Tibial nerve (tissue), 4 donors: Measurements from ENCODE around the gene ERG. TPM values are rescaled to one million over a fixed set of nuclear protein-coding genes. Genes with fewer than 3 reads are reported as not detected.

Source experiments
- DNase-seq, 2 donors: peaks; one replicate each; pipeline ENCODE4 v3.0.0-alpha.2; 2019; ENCODE audit warnings: low spot score in 2 of 2
- H3K27ac ChIP-seq, 4 donors: fragments of 200-600 bp; sonication (generic) in 3 of 4; one replicate each; pipeline ENCODE4 v1.5.1; 2017 to 2019; ENCODE audit warnings: mild to moderate bottlenecking in 1 of 4
- H3K27me3 ChIP-seq, 2 donors: fragments of 200-600 bp; sonication (generic) in 1 of 2; one replicate each; pipeline versions ENCODE4 v1.5.1 to v1.6.0; 2017 to 2019
- H3K36me3 ChIP-seq, 3 donors: fragments of 200-600 bp; sonication (generic); one replicate each; pipeline ENCODE4 v1.5.1; 2018 to 2019
- H3K4me1 ChIP-seq, 4 donors: fragments of 200-600 bp; sonication (generic) in 3 of 4; one replicate each; pipeline ENCODE4 v1.5.1; 2017 to 2019
- H3K4me3 ChIP-seq, 4 donors: fragments of 200-600 bp; sonication (generic) in 3 of 4; one replicate each; pipeline ENCODE4 v1.5.1; 2017 to 2019; ENCODE audit warnings: mild to moderate bottlenecking in 1 of 4, moderate library complexity in 1 of 4
- H3K9me3 ChIP-seq, 4 donors: fragments of 200-600 bp; sonication (generic) in 3 of 4; one replicate each; pipeline ENCODE4 v1.5.1; 2017 to 2019
- EP300 ChIP-seq, 2 donors: sonication (generic); formaldehyde crosslinking; IDR thresholded peaks; one replicate each; pipeline ENCODE4 v1.6.1; 2017; ENCODE audit warnings: antibody characterized with exemption in 2 of 2, mild to moderate bottlenecking in 1 of 2
- POLR2A ChIP-seq, 2 donors: fragments of 450-650 bp; IDR thresholded peaks; one replicate each; pipeline ENCODE4 v1.6.1; 2017; ENCODE audit warnings: antibody characterized with exemption in 2 of 2, mild to moderate bottlenecking in 2 of 2, moderate library complexity in 2 of 2
- WGBS, 2 donors: methylation state at CpG; one replicate each; pipeline ENCODE4 v1.1.5; 2018; 5-methylcytosine and 5-hydroxymethylcytosine counted together
- total RNA-seq, 4 donors: library from RNA; depleted of rRNA; stranded (reverse); fragments of >200 nt; gene quantifications; one replicate each; pipeline ENCODE4 v1.1.0, GENCODE V29; 2016
- TF ChIP-seq, protein P1 (sequence below), 5 experiments: fragments of 200-600 bp in 3 of 5; fragments of 450-650 bp in 2 of 5; sonication (generic) in 3 of 5; IDR thresholded peaks; one replicate each; pipeline ENCODE4 v1.5.1; 2016 to 2019; ENCODE audit warnings: antibody characterized with exemption in 5 of 5, mild to moderate bottlenecking in 3 of 5, moderate library complexity in 2 of 5

The ERG gene
- total RNA-seq, 4 donors from 2014 or later = 5.9 to 20.4 (median 17.6) TPM

GRCh38 chr21:38384675-38385426 is 113.4 kb downstream of the ERG start:
- 17 to 34% methylated on average over 8 of the region's 8 CpGs for WGBS, 2 donors
- no peak overlapping the region for H3K27ac ChIP-seq

GRCh38 chr21:38384238-38384560 is 114.1 kb downstream of the ERG start:
- DNase-seq = no peak
- H3K36me3 ChIP-seq = no peaks in the 10 kb centered on the region
- H3K9me3 ChIP-seq = no peaks in the 10 kb centered on the region
- H3K4me1 ChIP-seq = peaks cover 0 to 29% (median 0%) of the 10 kb centered on the region in 4 donors
- TF ChIP-seq POLR2A (IDR thresholded peaks at IDR 0.05) (no peak), EP300 (IDR thresholded peaks at IDR 0.05) (no peak)
- TF ChIP-seq, protein P1, sequence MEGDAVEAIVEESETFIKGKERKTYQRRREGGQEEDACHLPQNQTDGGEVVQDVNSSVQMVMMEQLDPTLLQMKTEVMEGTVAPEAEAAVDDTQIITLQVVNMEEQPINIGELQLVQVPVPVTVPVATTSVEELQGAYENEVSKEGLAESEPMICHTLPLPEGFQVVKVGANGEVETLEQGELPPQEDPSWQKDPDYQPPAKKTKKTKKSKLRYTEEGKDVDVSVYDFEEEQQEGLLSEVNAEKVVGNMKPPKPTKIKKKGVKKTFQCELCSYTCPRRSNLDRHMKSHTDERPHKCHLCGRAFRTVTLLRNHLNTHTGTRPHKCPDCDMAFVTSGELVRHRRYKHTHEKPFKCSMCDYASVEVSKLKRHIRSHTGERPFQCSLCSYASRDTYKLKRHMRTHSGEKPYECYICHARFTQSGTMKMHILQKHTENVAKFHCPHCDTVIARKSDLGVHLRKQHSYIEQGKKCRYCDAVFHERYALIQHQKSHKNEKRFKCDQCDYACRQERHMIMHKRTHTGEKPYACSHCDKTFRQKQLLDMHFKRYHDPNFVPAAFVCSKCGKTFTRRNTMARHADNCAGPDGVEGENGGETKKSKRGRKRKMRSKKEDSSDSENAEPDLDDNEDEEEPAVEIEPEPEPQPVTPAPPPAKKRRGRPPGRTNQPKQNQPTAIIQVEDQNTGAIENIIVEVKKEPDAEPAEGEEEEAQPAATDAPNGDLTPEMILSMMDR (IDR thresholded peaks at IDR 0.05) = no peak
- WGBS, 2 donors = 31 to 45% methylated on average over 8 of the region's 8 CpGs
- no peak overlapping the region for H3K27ac ChIP-seq
- no peaks in the 10 kb centered on the region for H3K27me3 ChIP-seq
- H3K4me3 ChIP-seq = no peak overlapping the region

More at GRCh38 chr21:38384675-38385426, 113.4 kb downstream of the ERG start:
- Histone ChIP-seq H3K36me3 (no peaks in the 10 kb centered on the region), H3K9me3 (no peaks in the 10 kb centered on the region), H3K27me3 (no peaks in the 10 kb centered on the region), H3K4me3 (no peak overlapping the region), H3K4me1 (peaks cover 0 to 29% (median 0%) of the 10 kb centered on the region in 4 donors)
- no peak for DNase-seq
- TF ChIP-seq POLR2A (IDR thresholded peaks at IDR 0.05) (no peak), EP300 (IDR thresholded peaks at IDR 0.05) (peak in 1 of 2 donors; percentile 23)
- TF ChIP-seq, protein P1 (IDR thresholded peaks at IDR 0.05) = no peak

DNA sequence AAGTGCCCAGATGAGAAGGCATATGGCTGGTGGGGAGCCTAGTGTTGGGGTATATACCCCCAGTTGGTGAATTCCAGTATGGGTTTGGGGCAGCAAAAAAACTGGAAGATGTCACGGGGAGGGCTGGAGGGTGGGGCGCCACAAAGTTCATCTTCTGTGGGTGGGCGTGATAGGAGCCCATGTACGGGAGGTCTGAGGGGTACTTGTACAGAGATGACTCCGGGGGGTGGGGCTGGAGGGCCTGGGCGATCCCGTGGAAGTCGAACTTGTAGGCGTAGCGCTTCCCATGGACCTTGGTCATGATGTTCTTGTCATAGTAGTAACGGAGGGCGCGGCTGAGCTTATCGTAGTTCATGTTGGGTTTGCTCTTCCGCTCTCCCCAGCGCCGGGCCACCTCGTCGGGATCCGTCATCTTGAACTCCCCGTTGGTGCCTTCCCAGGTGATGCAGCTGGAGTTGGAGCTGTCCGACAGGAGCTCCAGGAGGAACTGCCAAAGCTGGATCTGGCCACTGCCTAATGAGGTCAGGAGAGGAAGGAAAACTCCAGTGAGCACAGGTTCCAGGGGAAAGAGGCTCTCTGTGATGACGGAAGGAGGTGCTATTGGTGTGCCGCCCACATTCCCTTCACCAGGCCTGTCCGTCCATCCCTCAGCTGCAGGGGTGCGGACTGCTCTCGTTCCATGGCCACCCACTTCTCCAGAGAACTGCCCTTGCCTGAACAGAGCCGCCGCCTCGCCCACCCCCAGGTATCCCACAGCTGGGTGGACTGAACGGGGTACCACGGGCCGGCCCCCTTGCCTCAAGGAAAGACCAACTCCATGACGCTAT is 114.7 kb downstream of the ERG start:
- no peaks in the 10 kb centered on the region for H3K36me3 ChIP-seq
- no peak for TF ChIP-seq EP300 (IDR thresholded peaks at IDR 0.05)
- no peak for TF ChIP-seq POLR2A (IDR thresholded peaks at IDR 0.05)
- TF ChIP-seq, protein P1 (IDR thresholded peaks at IDR 0.05) = no peak
- WGBS, 2 donors = 84 to 86% methylated on average over 29 to 34 of the region's 34 CpGs
- H3K4me1 ChIP-seq = peaks cover 0 to 29% (median 0%) of the 10 kb centered on the region in 4 donors
- no peak for DNase-seq
- H3K9me3 ChIP-seq = no peaks in the 10 kb centered on the region
- no peak overlapping the region for H3K4me3 ChIP-seq
- no peak overlapping the region for H3K27ac ChIP-seq
- no peaks in the 10 kb centered on the region for H3K27me3 ChIP-seq

DNA sequence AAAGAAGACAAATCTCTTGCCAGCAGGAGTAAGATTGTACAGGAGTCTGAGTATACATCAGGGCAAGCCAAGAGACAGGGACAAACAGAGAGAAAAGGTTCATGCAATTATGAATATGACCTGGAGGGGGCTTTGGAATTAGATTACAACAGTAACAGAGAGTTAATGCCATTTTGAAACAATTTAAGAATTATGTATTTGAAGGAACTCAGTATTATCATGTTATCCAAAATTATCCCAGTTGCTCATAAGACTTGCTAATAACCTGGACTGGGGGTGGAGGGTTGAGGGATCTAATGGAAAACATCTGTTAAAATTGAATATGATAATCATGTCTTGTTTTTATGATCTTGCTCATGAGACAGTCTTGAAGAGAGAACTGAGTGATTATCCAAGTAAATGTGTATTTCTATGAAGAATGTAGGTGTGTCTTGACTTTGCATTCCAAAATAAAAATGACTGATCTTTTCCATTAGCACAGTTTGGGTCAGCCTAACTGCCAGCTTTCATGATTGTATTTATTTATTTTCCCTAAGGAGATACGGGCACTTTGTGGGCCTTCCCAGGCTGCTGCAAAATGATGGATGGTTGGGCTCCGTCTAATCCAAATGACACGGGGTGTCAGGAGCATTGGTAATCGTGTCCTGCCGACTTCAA is 117.7 kb downstream of the ERG start:
- WGBS, 2 donors = 42 to 45% methylated on average over 5 of the region's 5 CpGs

More for the DNA sequence above, 117.7 kb downstream of the ERG start:
- TF ChIP-seq EP300 (IDR thresholded peaks at IDR 0.05) = peak in 1 of 2 donors; percentile 45
- TF ChIP-seq, protein P1 (IDR thresholded peaks at IDR 0.05) = no peak
- Histone ChIP-seq H3K9me3 (no peaks in the 10 kb centered on the region), H3K36me3 (no peaks in the 10 kb centered on the region), H3K27ac (peak overlapping the region in 2 of 4 donors; percentile 66 to 77), H3K4me1 (peaks cover 0 to 29% (median 0%) of the 10 kb centered on the region in 4 donors), H3K4me3 (no peak overlapping the region), H3K27me3 (no peaks in the 10 kb centered on the region)
- no peak for DNase-seq
